Stomach smooth muscle (tissue), 2 donors: ENCODE measurements around the gene CAPZA3.

ENCODE experiments used
- H3K27ac ChIP-seq: one replicate; pipeline ENCODE4 v1.7.0; 2013; ENCODE audit warnings: mild to moderate bottlenecking, low read length, inconsistent platforms
- H3K27me3 ChIP-seq, 2 donors: one replicate each; pipeline ENCODE4 v1.7.0; 2013; ENCODE audit warnings: low read length in 2 of 2; ENCODE audit not compliant: insufficient read depth in 2 of 2, control insufficient read depth in 1 of 2
- H3K36me3 ChIP-seq, 2 donors: one replicate each; pipeline ENCODE4 v1.7.0; 2013; ENCODE audit warnings: low read length in 2 of 2; ENCODE audit not compliant: control insufficient read depth in 2 of 2, insufficient read depth in 2 of 2
- H3K4me1 ChIP-seq: one replicate; pipeline ENCODE4 v1.7.0; 2013; ENCODE audit warnings: low read length; ENCODE audit not compliant: control insufficient read depth, insufficient read depth
- H3K4me3 ChIP-seq, 2 donors: one replicate each; pipeline ENCODE4 v1.7.0; 2013; ENCODE audit warnings: low read length in 2 of 2
- H3K9ac ChIP-seq, 2 donors: one replicate each; pipeline ENCODE4 v1.7.0; 2013; ENCODE audit warnings: low read length in 2 of 2, mild to moderate bottlenecking in 1 of 2
- H3K9me3 ChIP-seq, 2 donors: one replicate each; pipeline ENCODE4 v1.7.0; 2013; ENCODE audit warnings: low read length in 2 of 2; ENCODE audit not compliant: control insufficient read depth in 2 of 2
- donor health status: healthy.
- donor health status: Pancreatic carcinoma.

The CAPZA3 gene

DNA sequence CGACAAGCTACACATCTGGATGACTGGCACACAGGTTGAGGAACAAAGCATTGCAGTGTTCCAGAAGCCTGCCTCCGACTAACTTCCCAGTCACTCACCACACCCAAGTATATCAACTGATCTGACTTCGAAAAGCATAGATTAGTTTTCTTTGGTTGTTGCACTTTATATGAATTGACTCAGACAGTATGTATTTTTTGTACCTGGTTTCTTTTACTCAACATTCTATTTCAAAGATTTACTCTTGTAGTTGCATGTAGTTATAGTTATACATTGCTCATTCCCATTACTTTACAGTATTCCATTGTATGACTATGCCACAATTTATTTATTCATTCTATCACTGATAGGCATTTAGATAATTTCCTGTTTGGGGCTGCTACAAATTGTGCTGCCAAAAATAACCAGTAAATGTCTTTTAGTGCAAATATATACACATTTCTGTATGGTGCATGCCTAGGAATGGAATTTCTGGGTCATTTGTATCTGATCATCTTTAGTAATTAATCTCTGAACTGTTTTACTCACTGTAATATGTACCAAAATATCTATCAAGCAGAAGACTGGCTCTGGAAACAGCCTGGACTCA is 17.9 kb upstream of the CAPZA3 start:
- H3K9ac ChIP-seq = no peak overlapping the region
- no peak overlapping the region for H3K4me3 ChIP-seq
- H3K9me3 ChIP-seq = no peaks in the 10 kb centered on the region
- no peaks in the 10 kb centered on the region for H3K36me3 ChIP-seq
- no peak overlapping the region for H3K27ac ChIP-seq
- H3K4me1 ChIP-seq = no peaks in the 10 kb centered on the region
- no peaks in the 10 kb centered on the region for H3K27me3 ChIP-seq

DNA sequence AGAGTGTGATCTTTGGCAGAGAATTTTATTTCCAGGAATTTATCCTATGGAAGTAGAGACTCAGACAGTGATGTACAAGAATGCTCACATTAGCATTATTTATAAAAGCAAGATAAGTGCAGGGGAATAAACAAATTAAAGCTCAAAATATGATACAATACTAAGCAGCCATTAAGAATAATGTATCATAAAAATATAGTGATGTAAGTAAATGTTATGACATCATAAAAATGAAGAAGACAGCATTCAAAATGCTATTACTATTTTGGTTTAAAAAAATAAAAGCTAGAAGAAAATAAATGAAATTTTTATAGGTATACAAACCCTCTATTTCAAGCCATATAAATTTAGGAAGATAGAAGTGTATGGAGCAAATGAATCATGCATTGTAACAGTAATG is 17.2 kb upstream of the CAPZA3 start:
- Histone ChIP-seq H3K36me3 (no peaks in the 10 kb centered on the region), H3K4me1 (no peaks in the 10 kb centered on the region), H3K4me3 (no peak overlapping the region), H3K27ac (no peak overlapping the region), H3K9me3 (no peaks in the 10 kb centered on the region), H3K9ac (no peak overlapping the region), H3K27me3 (no peaks in the 10 kb centered on the region)

DNA sequence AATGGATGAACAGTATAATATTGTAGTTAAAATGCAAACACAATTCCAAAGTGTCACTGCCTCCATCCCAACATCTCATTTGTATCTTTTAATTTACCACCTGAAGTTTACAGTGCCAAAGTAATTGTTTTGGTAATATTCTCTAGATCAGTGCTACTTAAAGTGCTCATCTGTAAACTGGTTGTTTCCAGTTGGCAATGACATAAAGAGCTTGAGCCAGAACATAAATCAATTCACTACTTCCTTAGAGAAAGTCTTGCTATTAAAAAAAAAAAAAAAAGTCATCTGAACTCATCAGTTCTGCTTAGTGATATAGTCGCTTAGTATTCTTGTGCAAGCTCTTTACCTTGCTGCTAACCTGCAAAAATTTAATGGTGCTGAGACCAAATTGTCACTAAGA is 16.5 kb upstream of the CAPZA3 start:
- H3K9me3 ChIP-seq = no peaks in the 10 kb centered on the region
- H3K36me3 ChIP-seq = no peaks in the 10 kb centered on the region
- H3K27me3 ChIP-seq = no peaks in the 10 kb centered on the region
- no peak overlapping the region for H3K4me3 ChIP-seq
- no peak overlapping the region for H3K27ac ChIP-seq
- H3K9ac ChIP-seq = no peak overlapping the region
- no peaks in the 10 kb centered on the region for H3K4me1 ChIP-seq

DNA sequence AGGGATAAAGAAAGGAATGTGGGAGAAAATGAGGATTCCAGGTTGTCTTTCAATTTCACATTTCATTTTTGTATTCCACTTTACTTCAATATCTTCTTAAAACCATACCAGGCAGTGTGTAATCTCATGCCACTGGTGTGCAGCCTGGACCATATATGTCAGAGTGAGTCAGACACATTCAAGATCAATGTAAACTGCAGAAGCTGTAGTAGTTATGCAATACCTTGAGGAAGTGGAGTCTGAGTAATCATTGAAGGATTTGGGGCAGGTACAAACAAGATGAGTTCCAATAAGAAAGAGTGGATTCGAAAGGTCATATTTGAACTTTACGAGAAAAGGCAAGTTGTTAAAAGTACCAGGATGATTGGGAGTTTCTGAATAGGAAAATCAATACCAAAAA is 14.2 kb upstream of the CAPZA3 start:
- Histone ChIP-seq H3K27me3 (no peaks in the 10 kb centered on the region), H3K9ac (no peak overlapping the region), H3K4me3 (no peak overlapping the region), H3K4me1 (no peaks in the 10 kb centered on the region), H3K36me3 (no peaks in the 10 kb centered on the region), H3K9me3 (no peaks in the 10 kb centered on the region), H3K27ac (no peak overlapping the region)

DNA sequence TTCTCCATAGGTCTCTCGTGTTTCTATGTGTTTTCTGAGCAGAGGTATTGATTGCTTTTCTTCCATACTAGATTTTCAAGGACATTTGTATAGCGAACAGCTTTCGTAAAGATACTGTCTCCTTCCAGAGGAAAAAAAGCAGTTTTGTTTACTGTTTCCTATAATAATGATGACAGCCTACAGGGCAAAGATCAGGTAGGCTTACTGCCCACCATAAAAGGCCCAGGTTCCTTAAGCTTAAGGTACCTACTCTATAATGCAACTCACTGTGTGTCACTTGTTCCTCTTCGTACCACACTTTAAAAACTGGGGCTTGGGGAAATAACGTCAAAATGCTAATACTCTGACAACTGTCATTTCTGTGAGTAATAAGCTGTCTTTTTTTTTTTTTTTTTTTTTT is 6.8 kb upstream of the CAPZA3 start:
- no peaks in the 10 kb centered on the region for H3K36me3 ChIP-seq
- H3K27ac ChIP-seq = no peak overlapping the region
- H3K9me3 ChIP-seq = peaks cover 0 to 7% of the 10 kb centered on the region in 2 donors
- H3K27me3 ChIP-seq = no peaks in the 10 kb centered on the region
- H3K4me1 ChIP-seq = no peaks in the 10 kb centered on the region
- no peak overlapping the region for H3K4me3 ChIP-seq
- no peak overlapping the region for H3K9ac ChIP-seq

DNA sequence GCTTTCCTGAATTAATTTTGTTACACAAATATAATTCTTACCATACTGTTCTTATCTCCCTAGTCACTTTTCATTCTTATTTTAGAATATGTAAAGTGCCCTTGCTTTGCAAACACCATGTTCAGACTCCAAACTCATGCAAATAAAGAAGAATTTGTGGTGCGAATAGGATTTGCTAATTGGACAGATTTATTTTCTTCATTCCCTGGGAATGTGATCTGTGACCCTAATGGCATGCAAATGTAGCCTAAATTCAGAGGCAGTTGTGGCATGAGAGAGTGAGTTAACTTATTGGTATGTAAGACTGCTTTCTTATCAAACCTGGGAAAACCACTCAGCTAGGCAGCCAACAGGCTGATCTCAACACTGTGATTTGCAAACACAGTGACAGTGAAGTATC is 10.0 kb downstream of the CAPZA3 start:
- Histone ChIP-seq H3K4me1 (peaks cover 3% of the 10 kb centered on the region), H3K27ac (no peak overlapping the region), H3K27me3 (no peaks in the 10 kb centered on the region), H3K9ac (no peak overlapping the region), H3K36me3 (no peaks in the 10 kb centered on the region), H3K4me3 (no peak overlapping the region), H3K9me3 (no peaks in the 10 kb centered on the region)

DNA sequence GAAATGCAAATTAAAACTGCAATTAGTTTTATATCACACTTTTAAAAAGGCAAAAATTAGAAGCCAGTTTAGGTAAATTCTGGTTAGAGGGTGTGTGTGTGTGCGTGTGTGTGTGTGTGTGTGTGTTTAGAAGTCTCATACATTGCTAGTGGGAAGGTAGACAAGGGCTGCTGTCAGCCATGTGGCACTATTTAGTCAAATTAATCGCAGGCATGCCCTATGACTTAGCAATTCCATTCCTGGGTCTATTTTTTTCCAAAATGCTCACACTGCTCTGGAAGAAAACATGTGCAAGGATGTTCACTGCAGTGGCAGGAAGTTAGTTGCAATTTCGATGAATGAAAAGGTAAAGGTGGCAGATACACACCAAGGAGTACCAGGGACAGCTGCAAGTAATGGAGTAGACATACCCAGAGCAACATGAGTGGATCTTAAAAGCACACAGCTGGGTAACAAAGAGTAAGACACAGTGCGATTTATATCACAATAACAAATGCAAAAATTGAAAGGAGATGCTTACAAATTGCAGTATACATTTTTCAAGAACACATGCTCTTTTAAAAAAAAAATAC is 11.6 kb downstream of the CAPZA3 start:
- Histone ChIP-seq H3K9ac (no peak overlapping the region), H3K4me3 (no peak overlapping the region), H3K27me3 (no peaks in the 10 kb centered on the region), H3K4me1 (peaks cover 12% of the 10 kb centered on the region), H3K9me3 (no peaks in the 10 kb centered on the region), H3K27ac (no peak overlapping the region), H3K36me3 (no peaks in the 10 kb centered on the region)

DNA sequence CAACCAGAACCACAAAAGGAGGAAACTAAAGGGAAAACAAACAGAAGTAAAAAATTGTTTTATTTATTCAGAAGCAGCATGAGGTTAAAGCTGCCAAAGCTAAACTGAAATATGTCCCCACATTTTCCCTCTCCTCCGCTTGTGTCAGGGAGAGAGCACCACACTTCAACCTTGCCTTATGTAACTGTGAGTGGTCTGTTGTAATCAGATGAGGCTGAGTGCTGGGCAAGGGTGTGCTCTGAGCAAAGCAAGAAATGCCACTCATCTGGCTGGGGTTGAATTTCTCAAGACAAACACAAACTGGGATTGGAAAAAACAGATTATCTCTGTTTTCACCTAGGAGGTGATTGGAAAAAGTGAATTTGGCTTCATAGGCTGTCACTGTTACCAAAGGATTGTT is 12.2 kb downstream of the CAPZA3 start:
- no peaks in the 10 kb centered on the region for H3K36me3 ChIP-seq
- H3K27me3 ChIP-seq = no peaks in the 10 kb centered on the region
- no peak overlapping the region for H3K9ac ChIP-seq
- peaks cover 12% of the 10 kb centered on the region for H3K4me1 ChIP-seq
- H3K4me3 ChIP-seq = no peak overlapping the region
- no peaks in the 10 kb centered on the region for H3K9me3 ChIP-seq
- no peak overlapping the region for H3K27ac ChIP-seq

DNA sequence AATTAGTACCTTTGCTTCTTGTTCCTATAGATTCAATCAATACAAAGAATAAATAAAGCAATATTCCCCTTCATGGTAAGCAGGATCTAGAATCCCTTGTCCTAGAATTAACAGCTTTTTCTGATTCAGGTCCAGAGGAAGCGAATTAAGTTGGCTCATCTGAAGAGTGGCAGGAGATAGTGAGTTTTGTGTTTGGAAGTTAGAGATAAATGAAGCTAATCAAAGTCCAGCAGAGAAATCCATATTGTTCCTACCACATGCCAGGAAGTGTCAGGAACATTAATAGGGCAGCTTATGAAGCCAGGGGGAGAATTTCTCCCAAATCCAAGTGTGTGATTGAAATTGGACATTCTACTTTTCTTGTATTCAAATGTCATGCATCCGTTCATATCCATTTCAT is 13.9 kb downstream of the CAPZA3 start:
- Histone ChIP-seq H3K9me3 (no peaks in the 10 kb centered on the region), H3K27ac (no peak overlapping the region), H3K27me3 (no peaks in the 10 kb centered on the region), H3K4me3 (no peak overlapping the region), H3K4me1 (peaks cover 12% of the 10 kb centered on the region), H3K9ac (no peak overlapping the region), H3K36me3 (no peaks in the 10 kb centered on the region)

DNA sequence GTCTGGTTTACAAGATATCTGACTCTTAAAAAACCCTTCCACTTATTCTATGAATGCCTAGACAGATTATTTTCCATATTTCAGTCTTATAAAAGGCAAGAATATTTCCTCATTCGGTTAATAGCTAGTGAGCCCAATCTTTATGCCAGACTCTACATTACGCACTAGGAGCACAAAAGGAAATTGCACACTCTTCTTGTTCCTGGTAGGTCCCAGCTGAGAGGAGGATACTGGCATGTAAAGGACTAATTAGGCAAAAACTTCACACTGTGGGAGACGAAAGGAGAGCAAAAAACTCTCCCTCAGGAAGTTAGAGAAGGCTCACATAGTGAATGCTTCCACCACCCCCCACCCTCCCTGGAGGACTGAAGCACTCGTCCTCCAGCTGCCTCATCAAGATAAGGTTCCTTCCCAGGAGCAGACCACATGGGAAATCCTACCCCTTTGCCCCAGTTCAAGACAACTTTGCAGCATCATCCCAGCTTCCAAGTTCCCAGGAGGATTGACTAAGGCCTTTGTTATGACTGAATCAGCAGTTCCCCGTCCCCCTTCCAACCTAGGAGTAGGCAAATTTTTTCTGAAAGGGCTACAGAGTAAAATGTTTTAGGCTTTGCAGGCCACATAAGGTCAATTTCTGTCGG is 14.5 kb downstream of the CAPZA3 start:
- no peaks in the 10 kb centered on the region for H3K36me3 ChIP-seq
- no peak overlapping the region for H3K27ac ChIP-seq
- no peak overlapping the region for H3K4me3 ChIP-seq
- no peaks in the 10 kb centered on the region for H3K27me3 ChIP-seq
- no peak overlapping the region for H3K9ac ChIP-seq
- H3K9me3 ChIP-seq = no peaks in the 10 kb centered on the region
- H3K4me1 ChIP-seq = peaks cover 12% of the 10 kb centered on the region

DNA sequence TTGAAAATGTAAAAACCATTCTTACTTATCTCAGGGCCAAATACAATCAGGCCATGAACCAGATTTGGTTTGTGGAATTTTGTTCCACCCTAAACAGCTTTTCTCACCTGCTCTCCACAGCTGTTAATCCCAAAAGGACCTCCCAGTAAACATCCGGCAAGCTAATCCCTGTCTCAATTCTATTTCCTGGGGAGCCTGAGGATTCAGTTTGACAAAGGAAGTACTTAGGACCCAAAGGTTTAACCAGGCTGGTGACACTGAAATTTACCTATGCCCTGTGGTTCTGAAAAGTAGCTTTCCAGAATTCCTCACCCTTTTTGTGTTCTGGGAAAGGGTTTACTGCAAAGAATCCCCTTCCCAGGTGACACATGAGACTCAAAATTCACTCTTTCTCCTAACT is 15.0 kb downstream of the CAPZA3 start:
- no peak overlapping the region for H3K4me3 ChIP-seq

More for the DNA sequence above, 15.0 kb downstream of the CAPZA3 start:
- H3K4me1 ChIP-seq = peaks cover 12% of the 10 kb centered on the region
- no peak overlapping the region for H3K9ac ChIP-seq
- H3K36me3 ChIP-seq = no peaks in the 10 kb centered on the region
- no peaks in the 10 kb centered on the region for H3K27me3 ChIP-seq
- H3K9me3 ChIP-seq = no peaks in the 10 kb centered on the region
- no peak overlapping the region for H3K27ac ChIP-seq
